ENCODE results near the gene PFKL.
A peak's percentile ranks its signal among the peaks of the same experiment; 100 is the strongest.

The PFKL gene

GRCh38 chr21:44299458-44300261, at the start of gene PFKL:
Gene PFKL (plus strand): TSS chr21:44300053. CDS start chr21:44300106, 53 bp downstream.
- peak in 1 of 3 donors; percentile 49 for DNase-seq (ENCODE audit: low read depth in 3 of 3, low spot score in 1 of 3)

- no peak for DNase-seq (ENCODE audit: low read depth in 3 of 3, low spot score in 1 of 3)
These were observed 45.8 kb upstream of the PFKL start for GRCh38 chr21:44253832-44254710.

GRCh38 chr21:44255511-44255981, 44.3 kb upstream of the PFKL start:
- DNase-seq (ENCODE audit: low read depth in 3 of 3, low spot score in 1 of 3) = no peak

GRCh38 chr21:44258056-44258725, 41.7 kb upstream of the PFKL start:
- DNase-seq (ENCODE audit: low read depth in 3 of 3, low spot score in 1 of 3) = no peak

- DNase-seq (ENCODE audit: low read depth in 3 of 3, low spot score in 1 of 3) = no peak
These were observed 40.7 kb upstream of the PFKL start for GRCh38 chr21:44259082-44259705.

GRCh38 chr21:44260066-44260465, 39.8 kb upstream of the PFKL start:
- DNase-seq (ENCODE audit: low read depth in 3 of 3, low spot score in 1 of 3) = no peak

- DNase-seq (ENCODE audit: low read depth in 3 of 3, low spot score in 1 of 3) = no peak
These were observed 38.8 kb upstream of the PFKL start for GRCh38 chr21:44260791-44261631.

- no peak for DNase-seq (ENCODE audit: low read depth in 3 of 3, low spot score in 1 of 3)
These were observed 38.1 kb upstream of the PFKL start, which contains the start of gene DNMT3L for GRCh38 chr21:44261675-44262295. Gene DNMT3L (minus strand): TSS chr21:44261897. CDS start chr21:44261259, 638 bp downstream.

- no peak for DNase-seq (ENCODE audit: low read depth in 3 of 3, low spot score in 1 of 3)
These were observed 37.4 kb upstream of the PFKL start for GRCh38 chr21:44262338-44263056.

GRCh38 chr21:44263221-44263760, 36.6 kb upstream of the PFKL start:
- no peak for DNase-seq (ENCODE audit: low read depth in 3 of 3, low spot score in 1 of 3)

- DNase-seq (ENCODE audit: low read depth in 3 of 3, low spot score in 1 of 3) = no peak
These were observed 36.1 kb upstream of the PFKL start for GRCh38 chr21:44263768-44264167.

- DNase-seq (ENCODE audit: low read depth in 3 of 3, low spot score in 1 of 3) = no peak
These were observed 34.1 kb upstream of the PFKL start for GRCh38 chr21:44265734-44266270.

GRCh38 chr21:44267655-44268142, 32.2 kb upstream of the PFKL start:
- no peak for DNase-seq (ENCODE audit: low read depth in 3 of 3, low spot score in 1 of 3)

- no peak for DNase-seq (ENCODE audit: low read depth in 3 of 3, low spot score in 1 of 3)
These were observed 30.8 kb upstream of the PFKL start for GRCh38 chr21:44269090-44269489.

GRCh38 chr21:44271558-44272283, 28.1 kb upstream of the PFKL start:
- no peak for DNase-seq (ENCODE audit: low read depth in 3 of 3, low spot score in 1 of 3)

GRCh38 chr21:44272284-44272858, 27.5 kb upstream of the PFKL start:
- DNase-seq (ENCODE audit: low read depth in 3 of 3, low spot score in 1 of 3) = no peak

GRCh38 chr21:44273046-44273445, 26.8 kb upstream of the PFKL start:
- DNase-seq (ENCODE audit: low read depth in 3 of 3, low spot score in 1 of 3) = no peak

Data from stimulated activated CD4-positive, alpha-beta T cell treated with anti-CD3 and anti-CD28 coated beads, TNF-alpha, amount 100 ng/mL, for 1 hour (primary cell).